ENCODE data around the gene TSHZ2.
"Not testable (repeated sequence)": the region's sequence is repeated elsewhere in the genome, so short reads cannot be mapped to it uniquely, and the experiment has no call there.

Gene TSHZ2

DNA sequence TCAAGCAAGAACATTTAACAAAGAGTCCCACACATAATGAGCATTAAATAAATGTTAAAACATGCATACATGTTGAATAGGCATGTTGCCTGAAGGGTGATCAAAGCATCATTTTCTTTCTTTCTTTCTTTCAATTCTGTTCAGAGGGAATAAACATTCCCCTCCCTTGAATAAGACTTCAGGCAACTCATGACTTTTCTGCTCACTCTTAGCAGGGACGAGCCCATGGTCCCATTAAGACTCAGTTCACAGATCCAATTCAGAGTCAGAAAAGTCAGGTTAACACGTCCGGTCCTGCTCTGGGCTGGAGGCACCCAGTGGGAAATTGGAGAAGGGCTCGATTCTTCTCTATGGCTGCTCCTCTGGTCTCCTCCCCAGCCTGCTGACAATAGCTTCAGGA, 439.7 kb downstream of the TSHZ2 start:
- no peak overlapping the region for H3K4me3 ChIP-seq (ENCODE audit: low read depth in 1 of 2, low read length in 2 of 2)
- no peak overlapping the region for H3K27ac ChIP-seq (ENCODE audit: low read depth, low read length)

GRCh38 chr20:53412577-53413185, 440.5 kb downstream of the TSHZ2 start:
- H3K4me1 ChIP-seq (ENCODE audit: insufficient read depth, low read length) = no peaks in the 10 kb centered on the region
- no peaks in the 10 kb centered on the region for H3K27me3 ChIP-seq (ENCODE audit: control insufficient read depth in 1 of 2, insufficient read depth in 2 of 2, low read length in 2 of 2)
- H3K36me3 ChIP-seq (ENCODE audit: insufficient read depth, low read length) = no peaks in the 10 kb centered on the region
- H3K27ac ChIP-seq (ENCODE audit: low read depth, low read length) = no peak overlapping the region
- H3K4me3 ChIP-seq (ENCODE audit: low read depth in 1 of 2, low read length in 2 of 2) = no peak overlapping the region
- no peak overlapping the region for H3K9ac ChIP-seq (ENCODE audit: low read length)
- no peaks in the 10 kb centered on the region for H3K9me3 ChIP-seq (ENCODE audit: low read length)

More for the DNA sequence above, 439.7 kb downstream of the TSHZ2 start:
- H3K9ac ChIP-seq (ENCODE audit: low read length) = no peak overlapping the region
- H3K9me3 ChIP-seq (ENCODE audit: low read length) = no peaks in the 10 kb centered on the region
- H3K27me3 ChIP-seq (ENCODE audit: control insufficient read depth in 1 of 2, insufficient read depth in 2 of 2, low read length in 2 of 2) = no peaks in the 10 kb centered on the region
- H3K4me1 ChIP-seq (ENCODE audit: insufficient read depth, low read length) = no peaks in the 10 kb centered on the region
- no peaks in the 10 kb centered on the region for H3K36me3 ChIP-seq (ENCODE audit: insufficient read depth, low read length)

- Histone ChIP-seq H3K4me3 (ENCODE audit: low read depth in 1 of 2, low read length in 2 of 2) (no peak overlapping the region), H3K9me3 (ENCODE audit: low read length) (no peaks in the 10 kb centered on the region), H3K27me3 (ENCODE audit: control insufficient read depth in 1 of 2, insufficient read depth in 2 of 2, low read length in 2 of 2) (no peaks in the 10 kb centered on the region), H3K36me3 (ENCODE audit: insufficient read depth, low read length) (no peaks in the 10 kb centered on the region), H3K9ac (ENCODE audit: low read length) (no peak overlapping the region), H3K4me1 (ENCODE audit: insufficient read depth, low read length) (no peaks in the 10 kb centered on the region), H3K27ac (ENCODE audit: low read depth, low read length) (no peak overlapping the region)
These were observed 441.1 kb downstream of the TSHZ2 start for GRCh38 chr20:53413186-53413631.

GRCh38 chr20:53413845-53414244, 441.7 kb downstream of the TSHZ2 start:
- not testable (repeated sequence) for H3K27me3 ChIP-seq (ENCODE audit: control insufficient read depth in 1 of 2, insufficient read depth in 2 of 2, low read length in 2 of 2); H3K4me1 ChIP-seq (ENCODE audit: insufficient read depth, low read length); H3K9ac ChIP-seq (ENCODE audit: low read length); H3K9me3 ChIP-seq (ENCODE audit: low read length); H3K27ac ChIP-seq (ENCODE audit: low read depth, low read length); H3K36me3 ChIP-seq (ENCODE audit: insufficient read depth, low read length); H3K4me3 ChIP-seq (ENCODE audit: low read depth in 1 of 2, low read length in 2 of 2)

- H3K27ac ChIP-seq (ENCODE audit: low read depth, low read length) = no peak overlapping the region
These were observed 447.7 kb downstream of the TSHZ2 start for GRCh38 chr20:53419693-53420460.

DNA sequence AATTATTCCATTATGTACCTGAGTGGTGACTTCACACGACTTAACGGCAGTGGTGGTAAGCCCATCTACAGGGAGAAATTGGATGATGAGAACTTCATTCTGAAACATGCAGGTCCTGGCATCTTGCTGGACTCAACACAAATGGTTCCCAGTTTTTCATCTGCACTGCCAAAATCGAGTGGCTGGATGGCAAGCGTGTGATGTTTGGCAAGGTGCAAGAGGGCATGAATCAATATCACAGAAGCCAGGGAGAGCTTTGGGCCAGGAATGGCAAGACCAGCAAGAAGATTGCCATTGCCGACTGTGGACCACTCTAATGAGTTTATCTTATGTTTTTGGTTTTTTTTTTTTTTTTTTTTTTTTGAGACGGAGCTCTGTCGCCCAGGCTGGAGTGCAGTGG, 449.2 kb downstream of the TSHZ2 start:
- no peak overlapping the region for H3K4me3 ChIP-seq (ENCODE audit: low read depth in 1 of 2, low read length in 2 of 2)
- H3K36me3 ChIP-seq (ENCODE audit: insufficient read depth, low read length) = no peaks in the 10 kb centered on the region
- no peaks in the 10 kb centered on the region for H3K9me3 ChIP-seq (ENCODE audit: low read length)
- H3K27me3 ChIP-seq (ENCODE audit: control insufficient read depth in 1 of 2, insufficient read depth in 2 of 2, low read length in 2 of 2) = no peaks in the 10 kb centered on the region
- H3K27ac ChIP-seq (ENCODE audit: low read depth, low read length) = no peak overlapping the region
- H3K4me1 ChIP-seq (ENCODE audit: insufficient read depth, low read length) = no peaks in the 10 kb centered on the region
- no peak overlapping the region for H3K9ac ChIP-seq (ENCODE audit: low read length)

More at GRCh38 chr20:53419693-53420460, 447.7 kb downstream of the TSHZ2 start:
- no peaks in the 10 kb centered on the region for H3K4me1 ChIP-seq (ENCODE audit: insufficient read depth, low read length)
- H3K27me3 ChIP-seq (ENCODE audit: control insufficient read depth in 1 of 2, insufficient read depth in 2 of 2, low read length in 2 of 2) = no peaks in the 10 kb centered on the region
- H3K9me3 ChIP-seq (ENCODE audit: low read length) = no peaks in the 10 kb centered on the region
- H3K36me3 ChIP-seq (ENCODE audit: insufficient read depth, low read length) = no peaks in the 10 kb centered on the region
- no peak overlapping the region for H3K4me3 ChIP-seq (ENCODE audit: low read depth in 1 of 2, low read length in 2 of 2)
- no peak overlapping the region for H3K9ac ChIP-seq (ENCODE audit: low read length)

DNA sequence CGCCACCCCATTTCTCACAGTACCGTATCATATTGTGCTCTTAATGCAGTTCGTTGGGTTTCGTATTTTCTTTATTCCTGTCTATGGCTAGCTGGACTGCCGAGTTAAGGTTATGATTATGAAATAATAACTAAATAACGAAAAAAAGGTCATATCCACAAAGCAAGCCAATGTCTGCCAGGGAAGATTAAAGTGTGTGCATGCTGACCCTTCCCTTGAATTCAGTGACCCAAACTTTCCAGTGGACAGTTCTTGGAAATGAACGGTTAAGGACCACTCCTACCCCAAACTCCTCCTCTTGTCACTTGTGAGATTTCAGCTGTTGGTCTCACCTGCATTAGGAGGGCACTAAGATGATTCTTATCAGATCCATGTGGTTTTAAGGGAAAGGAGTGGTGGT, 449.9 kb downstream of the TSHZ2 start:
- no peaks in the 10 kb centered on the region for H3K4me1 ChIP-seq (ENCODE audit: insufficient read depth, low read length)

GRCh38 chr20:53423587-53424146, 451.5 kb downstream of the TSHZ2 start:
- Histone ChIP-seq H3K36me3 (ENCODE audit: insufficient read depth, low read length) (no peaks in the 10 kb centered on the region), H3K4me3 (ENCODE audit: low read depth in 1 of 2, low read length in 2 of 2) (no peak overlapping the region), H3K9me3 (ENCODE audit: low read length) (no peaks in the 10 kb centered on the region), H3K27ac (ENCODE audit: low read depth, low read length) (no peak overlapping the region), H3K9ac (ENCODE audit: low read length) (no peak overlapping the region), H3K4me1 (ENCODE audit: insufficient read depth, low read length) (no peaks in the 10 kb centered on the region), H3K27me3 (ENCODE audit: control insufficient read depth in 1 of 2, insufficient read depth in 2 of 2, low read length in 2 of 2) (no peaks in the 10 kb centered on the region)

More for the DNA sequence above, 449.9 kb downstream of the TSHZ2 start:
- H3K27me3 ChIP-seq (ENCODE audit: control insufficient read depth in 1 of 2, insufficient read depth in 2 of 2, low read length in 2 of 2) = no peaks in the 10 kb centered on the region
- no peaks in the 10 kb centered on the region for H3K9me3 ChIP-seq (ENCODE audit: low read length)
- no peaks in the 10 kb centered on the region for H3K36me3 ChIP-seq (ENCODE audit: insufficient read depth, low read length)
- H3K4me3 ChIP-seq (ENCODE audit: low read depth in 1 of 2, low read length in 2 of 2) = no peak overlapping the region
- no peak overlapping the region for H3K9ac ChIP-seq (ENCODE audit: low read length)
- no peak overlapping the region for H3K27ac ChIP-seq (ENCODE audit: low read depth, low read length)

- Histone ChIP-seq H3K9ac (ENCODE audit: low read length) (no peak overlapping the region), H3K36me3 (ENCODE audit: insufficient read depth, low read length) (no peaks in the 10 kb centered on the region), H3K4me3 (ENCODE audit: low read depth in 1 of 2, low read length in 2 of 2) (no peak overlapping the region), H3K27me3 (ENCODE audit: control insufficient read depth in 1 of 2, insufficient read depth in 2 of 2, low read length in 2 of 2) (no peaks in the 10 kb centered on the region), H3K4me1 (ENCODE audit: insufficient read depth, low read length) (no peaks in the 10 kb centered on the region), H3K9me3 (ENCODE audit: low read length) (no peaks in the 10 kb centered on the region), H3K27ac (ENCODE audit: low read depth, low read length) (no peak overlapping the region)
These were observed 453.3 kb downstream of the TSHZ2 start for GRCh38 chr20:53425481-53425880.

- no peak overlapping the region for H3K27ac ChIP-seq (ENCODE audit: low read depth, low read length)
- no peaks in the 10 kb centered on the region for H3K36me3 ChIP-seq (ENCODE audit: insufficient read depth, low read length)
- no peaks in the 10 kb centered on the region for H3K4me1 ChIP-seq (ENCODE audit: insufficient read depth, low read length)
- no peaks in the 10 kb centered on the region for H3K27me3 ChIP-seq (ENCODE audit: control insufficient read depth in 1 of 2, insufficient read depth in 2 of 2, low read length in 2 of 2)
- no peaks in the 10 kb centered on the region for H3K9me3 ChIP-seq (ENCODE audit: low read length)
- no peak overlapping the region for H3K9ac ChIP-seq (ENCODE audit: low read length)
- H3K4me3 ChIP-seq (ENCODE audit: low read depth in 1 of 2, low read length in 2 of 2) = no peak overlapping the region
These were observed 453.8 kb downstream of the TSHZ2 start for GRCh38 chr20:53425941-53426340.

DNA sequence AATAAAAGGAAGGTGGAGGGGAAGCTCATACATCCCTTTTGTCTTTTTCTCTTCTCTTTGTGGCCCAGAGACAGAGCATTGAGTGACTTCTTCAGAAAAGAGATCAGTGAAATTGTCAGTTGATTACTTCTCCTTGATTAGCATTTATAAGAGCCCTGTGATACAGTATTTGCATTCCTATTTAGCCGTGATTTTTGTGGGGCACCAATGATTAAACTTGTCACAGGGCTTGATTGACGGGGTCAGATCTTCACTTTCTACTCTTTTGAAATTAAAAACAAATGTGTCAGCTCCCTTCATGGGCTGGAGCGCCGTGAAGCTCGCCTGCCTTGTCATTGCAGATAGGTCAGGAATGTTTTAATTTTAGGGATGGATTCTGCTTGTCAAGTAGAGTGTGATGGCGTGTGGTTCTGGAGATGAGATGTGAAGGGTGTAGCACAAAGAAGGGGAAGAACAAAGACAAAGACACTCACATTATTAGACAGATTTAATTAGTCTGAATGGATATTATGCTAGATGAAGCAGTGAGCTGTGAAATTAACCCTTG, 454.7 kb downstream of the TSHZ2 start:
- H3K36me3 ChIP-seq (ENCODE audit: insufficient read depth, low read length) = no peaks in the 10 kb centered on the region
- H3K9me3 ChIP-seq (ENCODE audit: low read length) = no peaks in the 10 kb centered on the region
- no peak overlapping the region for H3K27ac ChIP-seq (ENCODE audit: low read depth, low read length)
- no peaks in the 10 kb centered on the region for H3K27me3 ChIP-seq (ENCODE audit: control insufficient read depth in 1 of 2, insufficient read depth in 2 of 2, low read length in 2 of 2)
- no peak overlapping the region for H3K9ac ChIP-seq (ENCODE audit: low read length)
- no peaks in the 10 kb centered on the region for H3K4me1 ChIP-seq (ENCODE audit: insufficient read depth, low read length)
- no peak overlapping the region for H3K4me3 ChIP-seq (ENCODE audit: low read depth in 1 of 2, low read length in 2 of 2)

Measured in muscle layer of colon (tissue), 2 donors.